ENCODE results near the gene TEX44. TPM values are rescaled to one million over a fixed set of nuclear protein-coding genes. Genes with fewer than 3 reads are reported as not detected.
A peak's percentile ranks its signal among the peaks of the same experiment; 100 is the strongest.

TEX44 gene
- polyA plus RNA-seq, 10 donors = not detected

DNA sequence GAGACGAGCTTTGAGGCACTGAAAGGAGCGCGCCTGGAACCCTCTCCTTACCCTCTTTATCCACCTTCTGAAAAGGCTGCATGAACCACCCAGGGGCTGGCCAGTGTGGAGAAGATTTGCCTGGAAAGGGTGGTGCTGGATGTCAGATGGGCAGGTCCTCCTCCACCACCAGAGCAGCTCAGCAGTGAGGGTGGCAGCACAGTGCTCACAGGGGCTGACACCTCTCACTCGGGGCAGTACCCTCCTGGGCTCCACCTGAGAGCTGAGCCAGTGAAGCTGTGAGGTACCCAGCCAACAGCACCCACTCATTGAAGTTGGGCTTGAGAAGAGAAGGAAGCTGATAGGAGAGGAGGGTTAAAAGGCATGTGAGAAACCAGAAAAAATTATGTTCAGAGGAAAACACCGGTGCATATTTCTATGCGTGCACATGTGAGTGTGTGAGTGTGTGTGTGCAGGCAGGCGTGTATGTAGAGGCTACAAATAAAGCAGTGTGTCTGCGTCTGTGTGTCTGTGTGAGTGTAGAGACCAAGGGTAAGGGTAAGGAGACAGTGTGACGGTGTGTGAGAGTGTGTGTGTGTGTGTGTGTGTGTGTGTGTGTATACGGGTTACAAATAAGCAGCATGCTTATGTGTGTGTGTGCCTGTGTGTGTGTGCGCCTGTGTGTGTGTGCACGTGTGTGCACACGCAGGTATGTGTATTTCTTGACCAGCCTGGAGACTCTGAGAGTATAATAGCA, 40.7 kb downstream of the TEX44 start:
- DNase-seq = no peak

DNA sequence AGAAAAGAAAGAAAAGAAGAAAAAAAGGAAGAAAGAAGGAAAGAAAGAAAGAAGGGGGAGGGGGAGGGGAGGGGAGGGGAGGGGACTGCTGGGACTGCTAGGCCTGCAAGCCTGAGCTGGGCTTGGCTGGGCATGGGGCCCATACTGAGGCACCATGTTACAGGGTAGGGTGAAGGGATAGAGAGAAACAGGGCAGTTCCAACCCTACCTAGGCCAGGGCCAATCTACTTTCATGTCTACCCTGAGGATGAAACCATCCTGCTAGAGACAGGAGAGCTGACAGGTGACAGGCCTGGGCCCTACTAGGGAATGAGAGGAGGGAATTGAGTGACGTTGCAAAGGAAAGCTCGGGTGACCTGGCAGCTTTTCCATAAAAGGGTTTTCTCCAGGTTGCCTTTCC, 41.7 kb downstream of the TEX44 start:
- no peak for DNase-seq

DNA sequence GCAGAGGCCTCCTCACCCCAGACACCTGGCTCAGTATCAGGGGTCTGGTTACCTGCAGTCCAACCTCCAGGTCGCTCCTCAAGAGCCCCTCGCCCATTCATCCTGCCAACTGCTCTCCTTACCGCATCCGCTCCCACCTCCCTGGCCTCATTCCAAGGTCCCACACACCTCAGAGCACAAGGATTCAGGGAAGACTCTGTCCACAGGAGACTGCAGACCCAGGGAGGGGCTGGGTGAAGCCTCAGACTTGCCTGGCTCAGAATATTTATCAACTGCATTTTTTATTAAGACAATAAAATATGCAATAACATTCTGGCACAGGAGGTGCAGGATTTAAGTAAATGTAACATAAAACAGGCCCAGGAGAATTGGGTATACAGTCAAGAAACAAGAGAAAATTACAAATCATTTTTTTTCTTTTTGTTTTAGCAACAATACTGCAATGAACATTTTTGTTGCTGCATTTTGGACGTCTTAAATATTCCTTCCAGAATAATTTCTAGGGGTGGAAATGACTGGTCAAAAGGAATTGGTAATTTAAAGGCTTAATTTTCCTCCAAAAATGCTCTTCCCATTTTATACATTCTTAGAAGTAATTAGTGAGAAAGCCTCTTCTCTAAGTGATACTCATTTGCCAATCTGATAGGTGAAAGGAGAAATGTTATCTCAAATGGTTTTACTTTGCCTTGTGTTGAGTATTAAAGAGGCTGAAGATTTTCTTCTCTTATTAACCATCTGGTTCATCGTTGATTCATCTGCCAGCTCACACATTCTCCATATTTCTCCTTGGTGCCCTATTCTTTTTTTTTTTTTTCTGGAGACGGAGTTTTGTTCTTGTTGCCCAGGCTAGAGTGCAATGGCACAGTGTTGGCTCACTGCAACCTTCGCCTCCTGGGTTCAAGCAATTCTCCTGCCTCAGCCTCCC, 42.5 kb downstream of the TEX44 start:
- DNase-seq = peak in 1 of 3 donors; percentile 51

DNA sequence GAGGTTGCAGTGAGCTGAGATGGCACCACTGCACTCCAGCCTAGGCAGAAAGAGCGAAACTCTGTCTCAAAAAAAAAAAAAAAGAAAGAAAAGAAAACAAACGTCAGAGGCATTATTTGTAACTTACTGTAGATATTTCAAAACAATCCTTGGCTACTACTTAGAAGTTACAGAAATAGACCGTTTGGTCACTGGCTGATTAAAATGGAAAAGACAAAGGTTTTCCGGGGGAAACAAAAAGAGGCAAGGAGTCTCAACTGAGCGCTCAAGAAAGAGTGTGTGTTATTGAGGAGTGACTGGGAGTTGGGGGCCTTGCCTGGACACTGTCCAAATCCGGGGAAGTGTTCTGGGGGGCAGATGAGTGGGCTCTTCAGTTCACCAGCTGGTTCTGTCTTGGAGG, 47.6 kb downstream of the TEX44 start:
- peak in 1 of 3 donors; percentile 71 for DNase-seq

DNA sequence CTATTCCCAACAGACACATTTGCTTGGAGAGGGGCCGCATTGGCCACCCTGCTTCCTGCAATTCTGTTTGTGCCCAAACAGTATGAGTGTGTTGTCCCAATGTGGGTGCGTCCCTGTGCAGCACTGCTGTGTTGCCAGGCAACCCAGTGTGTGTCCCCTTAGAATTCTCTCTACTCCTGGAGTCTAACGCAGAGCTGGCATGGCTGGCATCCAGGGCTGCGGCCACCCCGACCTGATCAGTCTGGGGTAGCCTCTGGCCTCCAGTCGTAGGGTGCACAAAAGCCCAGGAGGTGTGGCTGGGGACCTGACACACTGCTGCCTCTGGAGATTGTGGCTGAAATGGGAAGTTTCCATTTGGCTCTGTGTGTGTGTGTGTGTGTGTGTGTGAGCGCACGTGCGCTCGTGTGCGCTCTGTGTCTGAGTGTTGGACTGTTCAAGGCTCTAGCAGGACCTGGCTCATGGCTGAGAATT, 48.0 kb downstream of the TEX44 start:
- peak in 2 of 3 donors; percentile 69 to 85 for DNase-seq

DNA sequence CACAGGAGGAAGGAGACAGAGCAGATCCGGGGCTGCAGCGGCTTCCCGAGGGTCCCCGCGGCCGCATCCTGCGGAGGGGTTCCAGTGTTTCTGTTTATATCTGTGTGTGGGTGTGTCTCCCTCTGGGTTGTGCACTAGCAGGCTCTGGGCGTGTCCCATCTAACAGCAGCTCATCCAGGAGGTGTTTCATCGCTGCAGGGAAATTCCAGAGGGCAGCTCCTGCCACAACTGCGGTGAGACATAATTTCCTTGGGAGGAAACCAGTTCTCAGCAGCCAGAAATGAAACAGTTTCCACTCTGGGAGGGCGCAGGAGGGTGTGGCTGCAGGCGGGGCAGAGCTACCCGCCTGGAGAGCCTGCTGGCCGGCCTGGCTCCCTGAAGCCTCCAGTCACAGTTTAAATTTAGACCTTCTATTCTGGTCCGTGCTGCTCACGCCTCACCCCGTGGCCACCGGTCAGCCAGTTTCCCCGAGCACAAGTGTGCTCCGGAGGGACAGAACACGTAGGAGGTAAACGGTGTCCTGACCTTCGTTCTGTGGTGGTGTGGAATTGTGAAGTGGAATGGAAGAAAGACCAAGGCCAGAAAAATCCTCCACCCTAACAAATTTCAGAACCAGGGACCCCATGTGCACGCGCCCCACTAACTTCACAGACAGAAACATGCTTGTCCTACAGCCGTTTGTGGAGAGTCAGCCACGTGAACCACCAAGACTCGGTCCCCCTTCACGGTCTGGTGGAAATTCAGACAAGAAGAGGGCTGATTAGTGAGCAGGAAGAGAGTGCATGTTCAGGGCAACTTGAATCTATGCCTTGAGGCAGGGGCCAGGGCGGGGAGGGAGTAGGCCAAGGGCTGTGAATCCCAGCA, 50.2 kb downstream of the TEX44 start:
- DNase-seq = peak; percentile 88 to 94 (median 91)

DNA sequence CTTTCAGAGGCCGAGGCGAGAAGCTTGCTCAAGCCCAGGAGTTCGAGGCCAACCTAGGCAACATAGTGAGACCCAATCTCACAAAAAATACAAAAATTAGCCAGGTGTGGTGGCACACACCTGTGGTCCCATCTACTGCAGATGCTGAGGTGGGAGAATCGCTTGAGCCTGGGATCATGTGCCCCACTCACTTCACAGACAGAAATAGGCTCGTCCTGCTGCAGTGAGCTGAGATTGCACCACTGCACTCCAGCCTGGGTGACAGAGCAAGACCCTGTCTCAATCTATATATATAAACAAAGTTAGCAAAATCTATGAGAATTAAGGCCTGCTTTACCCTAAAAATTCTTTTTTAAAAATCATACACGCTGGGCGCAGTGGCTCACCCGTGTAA, 50.8 kb downstream of the TEX44 start:
- no peak for DNase-seq

Other genes starting within 250 kb of the TEX44 start
- under 1 TPM; 0.39 to 0.93 (median 0.61) TPM for gene B3GNT7, start 197.2 kb upstream of the TEX44 start, polyA plus RNA-seq (ENCODE audit: insufficient read length in 10 of 10)
- 100 to 1,000 TPM; 589 to 838 (median 665) TPM for gene NCL, start 128.4 kb upstream of the TEX44 start, polyA plus RNA-seq (ENCODE audit: insufficient read length in 10 of 10)
- under 1 TPM; 0.15 to 0.50 (median 0.25) TPM for gene NMUR1, start 62.4 kb upstream of the TEX44 start, polyA plus RNA-seq (ENCODE audit: insufficient read length in 10 of 10)
- gene PTMA, start 115.7 kb downstream of the TEX44 start, polyA plus RNA-seq (ENCODE audit: insufficient read length in 10 of 10) = 100 to 1,000 TPM; 528 to 925 (median 619) TPM
- gene PDE6D, start 188.4 kb downstream of the TEX44 start, polyA plus RNA-seq (ENCODE audit: insufficient read length in 10 of 10) = 10 to 100 TPM; 16.4 to 23.8 (median 19.5) TPM
- gene COPS7B, start 193.6 kb downstream of the TEX44 start, polyA plus RNA-seq (ENCODE audit: insufficient read length in 10 of 10) = 10 to 100 TPM; 30.8 to 41.9 (median 36.9) TPM

Measured in muscle of back (tissue), 11 donors.